D721Med (cell line): ENCODE results near the gene BDH2.
A peak's percentile ranks its signal among the peaks of the same experiment; 100 is the strongest.

Source experiments
- DNase-seq: peaks from one replicate; pipeline ENCODE4 v3.0.0; 2011; ENCODE audit warnings: low spot score; ENCODE audit not compliant: insufficient read length
- FAIRE-seq: peaks from 2 replicates; lab custom pipeline; 2011; peaks lifted over from hg19 to GRCh38; lab: Jason Lieb, UNC
- TF ChIP-seq, protein P1 (sequence below): IDR thresholded peaks from 2 replicates; pipeline ENCODE4 v1.5.1; 2012; ENCODE audit warnings: mild to moderate bottlenecking, control low read depth; ENCODE audit not compliant: insufficient read depth; ENCODE audit errors: missing control alignments

The BDH2 gene

DNA sequence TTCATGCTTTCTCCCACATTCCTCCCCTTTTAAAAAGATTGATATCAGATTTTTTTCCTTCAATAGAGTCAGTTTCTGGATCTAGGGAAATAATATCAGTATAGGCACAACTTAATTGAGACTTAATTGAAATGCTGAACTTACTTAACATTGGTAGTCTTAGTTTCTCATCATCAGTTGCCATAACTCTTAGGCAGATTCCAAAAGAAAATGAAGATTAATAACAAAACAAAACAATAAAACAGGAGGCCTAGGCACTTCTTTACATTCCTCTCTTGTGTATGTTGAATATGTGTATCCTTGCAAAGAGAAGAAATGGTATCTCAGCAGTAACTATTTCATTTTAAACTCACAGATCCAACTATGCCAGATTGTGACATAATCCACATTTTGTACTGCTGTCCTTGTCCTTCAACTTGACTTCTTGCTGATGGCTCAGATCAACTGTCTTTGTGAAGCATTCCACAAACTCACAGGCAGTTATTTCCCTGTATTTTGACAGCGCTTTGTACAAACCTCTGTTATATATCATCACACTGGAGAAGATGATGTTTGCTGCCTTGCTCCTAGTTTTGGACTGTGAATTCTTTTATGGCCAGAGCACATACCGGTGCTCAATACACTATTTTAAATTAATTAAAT lies 14.0 kb downstream of the BDH2 start:
- FAIRE-seq, result no peak
- TF ChIP-seq, protein P1, sequence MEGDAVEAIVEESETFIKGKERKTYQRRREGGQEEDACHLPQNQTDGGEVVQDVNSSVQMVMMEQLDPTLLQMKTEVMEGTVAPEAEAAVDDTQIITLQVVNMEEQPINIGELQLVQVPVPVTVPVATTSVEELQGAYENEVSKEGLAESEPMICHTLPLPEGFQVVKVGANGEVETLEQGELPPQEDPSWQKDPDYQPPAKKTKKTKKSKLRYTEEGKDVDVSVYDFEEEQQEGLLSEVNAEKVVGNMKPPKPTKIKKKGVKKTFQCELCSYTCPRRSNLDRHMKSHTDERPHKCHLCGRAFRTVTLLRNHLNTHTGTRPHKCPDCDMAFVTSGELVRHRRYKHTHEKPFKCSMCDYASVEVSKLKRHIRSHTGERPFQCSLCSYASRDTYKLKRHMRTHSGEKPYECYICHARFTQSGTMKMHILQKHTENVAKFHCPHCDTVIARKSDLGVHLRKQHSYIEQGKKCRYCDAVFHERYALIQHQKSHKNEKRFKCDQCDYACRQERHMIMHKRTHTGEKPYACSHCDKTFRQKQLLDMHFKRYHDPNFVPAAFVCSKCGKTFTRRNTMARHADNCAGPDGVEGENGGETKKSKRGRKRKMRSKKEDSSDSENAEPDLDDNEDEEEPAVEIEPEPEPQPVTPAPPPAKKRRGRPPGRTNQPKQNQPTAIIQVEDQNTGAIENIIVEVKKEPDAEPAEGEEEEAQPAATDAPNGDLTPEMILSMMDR, result no peak
- DNase-seq, result no peak

DNA sequence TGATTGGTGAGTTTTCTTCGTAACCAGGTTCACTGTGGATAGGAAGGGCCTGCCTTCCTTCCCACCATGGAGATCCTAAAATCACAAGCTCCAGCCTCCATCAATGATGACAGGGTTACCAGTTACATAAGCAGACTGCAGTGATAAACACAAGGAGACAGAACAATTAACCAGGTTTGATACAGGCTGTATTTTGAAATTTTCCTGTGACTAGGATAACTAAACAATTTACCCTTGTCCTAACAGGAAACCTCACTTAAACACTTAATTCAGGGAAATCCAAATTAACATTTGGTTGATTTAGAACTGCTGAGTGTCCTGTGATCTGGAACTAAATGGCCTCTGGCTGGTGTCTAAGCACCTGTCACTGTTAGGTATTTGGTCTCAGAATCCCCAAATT lies 20.0 kb downstream of the BDH2 start:
- no peak for FAIRE-seq
- DNase-seq, result no peak
- TF ChIP-seq, protein P1, result no peak

DNA sequence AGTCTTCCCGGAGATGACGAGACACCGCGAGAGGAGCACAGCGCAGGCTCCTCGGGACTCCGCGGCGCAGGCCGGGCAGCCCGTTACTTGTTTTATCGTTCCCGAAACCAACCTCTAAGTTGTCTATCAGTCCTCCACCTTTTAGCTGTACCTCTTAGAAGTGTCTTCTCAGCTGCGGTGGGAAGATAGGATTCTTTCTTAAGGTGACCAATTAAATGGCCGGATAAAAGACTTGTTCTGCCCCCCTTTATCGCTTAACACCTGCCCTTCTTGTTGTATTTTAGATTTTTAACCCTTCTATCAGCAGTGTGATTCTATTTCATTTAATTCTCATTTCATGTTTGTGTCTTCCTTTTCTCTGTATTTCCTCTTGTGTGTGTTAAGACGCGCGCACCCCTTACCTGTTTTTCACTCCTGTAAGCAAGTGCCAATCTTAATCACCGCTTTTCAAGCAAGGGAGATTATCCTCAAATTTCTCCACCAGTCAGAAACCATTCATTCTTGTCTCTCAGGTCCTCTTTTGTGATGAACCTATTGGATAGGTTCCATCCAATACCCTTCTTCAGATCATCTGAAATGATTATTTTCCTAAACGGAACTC lies 22.8 kb downstream of the BDH2 start, which contains the start of gene SLC9B2:
Gene SLC9B2 (minus strand): TSS at position 15 of the 601 bp plus-strand sequence. CDS start 9,211 bp downstream, outside the sequence.
- TF ChIP-seq, protein P1, result no peak
- FAIRE-seq (no peak), DNase-seq (no peak)

DNA sequence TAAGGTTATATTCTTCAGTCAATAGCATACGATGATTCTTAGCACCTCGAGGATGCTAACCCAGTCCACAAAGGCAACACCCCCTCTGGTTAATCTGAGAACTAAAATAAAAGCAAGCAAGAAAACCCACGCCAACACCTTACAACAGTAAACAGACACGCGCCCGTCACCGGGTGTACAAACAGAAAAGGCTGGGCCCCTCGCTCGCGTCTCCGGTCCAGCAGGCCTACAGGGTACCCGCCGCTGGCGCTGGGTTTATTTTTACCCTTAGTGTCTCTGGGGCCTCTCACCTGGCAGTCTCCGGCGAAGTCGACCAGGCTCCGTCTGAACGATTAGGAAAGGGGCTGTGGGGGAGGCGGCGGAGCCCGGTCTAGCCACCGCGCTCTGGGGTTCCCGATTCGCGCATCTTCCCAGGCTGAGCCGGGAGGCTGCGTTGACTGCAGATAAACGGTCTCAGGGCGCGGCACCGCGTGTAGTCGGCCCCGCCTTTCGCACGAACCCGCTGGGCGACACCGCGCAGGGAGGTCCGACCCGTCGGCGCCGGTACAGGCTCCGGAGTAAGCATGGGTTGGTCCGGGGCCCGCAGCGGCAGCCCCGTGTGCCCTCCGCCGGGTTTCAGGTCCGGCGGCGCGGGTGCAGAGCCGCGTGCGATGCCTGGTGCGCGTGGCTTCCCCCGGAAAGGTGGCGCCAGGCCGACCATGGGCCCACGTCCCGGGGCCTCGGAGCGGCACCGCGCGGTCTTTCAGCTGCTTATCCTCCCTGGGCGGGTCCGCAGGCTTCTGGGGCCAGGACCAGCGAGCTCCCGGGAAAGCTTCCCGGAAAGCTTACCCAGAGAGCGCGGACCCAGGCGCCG lies 23.5 kb downstream of the BDH2 start:
- FAIRE-seq (no peak), DNase-seq (peak; percentile 29)
- TF ChIP-seq, protein P1, result no peak

DNA sequence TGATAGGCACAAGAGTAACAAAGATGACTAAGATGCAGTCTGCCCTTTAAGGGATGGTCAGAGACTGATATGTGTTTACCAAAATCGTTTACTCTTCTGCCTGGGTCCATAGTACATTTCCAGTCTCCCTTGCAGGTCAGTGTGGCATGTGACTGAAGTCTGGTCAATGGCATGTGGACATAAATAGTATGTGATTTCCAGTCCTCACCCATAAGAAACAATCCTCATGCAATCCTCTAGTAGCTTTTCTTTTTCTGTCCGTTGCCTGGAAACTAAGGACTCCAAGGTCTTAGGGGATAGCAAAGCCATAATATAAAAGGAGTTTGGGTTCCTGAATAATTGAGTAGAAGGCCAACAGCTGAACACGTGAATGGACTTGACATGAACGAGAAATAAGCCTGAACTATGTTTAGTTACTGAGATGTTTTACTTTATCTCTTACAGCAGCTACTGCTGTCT lies 24.2 kb downstream of the BDH2 start:
- no peak for FAIRE-seq
- TF ChIP-seq, protein P1, result no peak
- DNase-seq, result no peak

DNA sequence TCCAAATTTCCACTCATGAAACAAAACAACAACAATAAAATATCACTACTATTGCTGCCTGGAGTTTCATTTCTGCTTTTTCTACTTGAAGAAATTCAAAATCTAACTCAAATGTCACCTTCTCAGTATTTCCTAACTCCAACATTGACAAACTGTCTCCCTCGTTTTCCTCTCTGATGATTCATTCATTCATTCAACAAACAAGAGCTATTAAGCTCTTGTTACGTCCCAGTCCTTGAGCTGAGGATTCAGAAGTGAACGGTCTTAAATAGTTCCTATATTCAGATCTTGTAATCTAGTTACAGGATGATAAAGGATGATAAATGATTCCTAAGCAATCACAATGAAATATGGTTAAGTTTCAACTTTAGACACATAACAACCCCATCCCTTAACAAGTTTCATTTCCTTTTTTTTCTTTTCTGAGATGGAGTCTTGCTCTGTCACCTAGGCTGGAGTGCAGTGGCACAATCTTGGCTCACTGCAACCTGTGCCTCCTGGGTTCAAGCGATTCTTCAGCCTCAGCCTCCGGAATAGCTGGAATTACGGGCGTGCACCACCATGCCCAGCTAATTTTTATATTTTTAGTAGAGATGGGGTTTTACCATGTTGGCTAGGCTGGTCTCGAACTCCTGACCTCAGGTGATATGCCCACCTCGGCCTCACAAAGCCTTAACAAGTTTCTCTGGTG lies 24.7 kb downstream of the BDH2 start:
- no peak for FAIRE-seq
- no peak for DNase-seq
- TF ChIP-seq, protein P1, result no peak
